ENCODE data around the gene RNF113B.

Gene RNF113B

DNA sequence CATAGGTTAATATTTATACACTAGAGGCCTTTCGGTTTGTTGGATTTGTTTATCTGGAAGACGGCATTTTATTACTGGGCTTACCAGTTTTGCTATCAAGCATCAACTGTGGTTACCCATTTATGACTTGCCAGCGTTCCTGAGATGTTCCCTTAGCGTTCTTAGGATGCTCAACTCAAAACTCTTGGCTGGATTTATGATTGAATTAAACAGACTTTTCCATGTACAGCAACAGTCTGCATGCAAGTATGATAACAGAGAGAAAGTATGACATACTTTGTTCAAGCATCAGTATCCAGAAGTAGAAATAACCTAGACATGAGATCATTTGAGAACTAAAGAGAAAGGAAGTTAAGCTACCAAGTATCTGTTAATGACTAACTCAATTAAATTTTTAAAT, 29.9 kb upstream of the RNF113B start:
- TF ChIP-seq, protein P1, sequence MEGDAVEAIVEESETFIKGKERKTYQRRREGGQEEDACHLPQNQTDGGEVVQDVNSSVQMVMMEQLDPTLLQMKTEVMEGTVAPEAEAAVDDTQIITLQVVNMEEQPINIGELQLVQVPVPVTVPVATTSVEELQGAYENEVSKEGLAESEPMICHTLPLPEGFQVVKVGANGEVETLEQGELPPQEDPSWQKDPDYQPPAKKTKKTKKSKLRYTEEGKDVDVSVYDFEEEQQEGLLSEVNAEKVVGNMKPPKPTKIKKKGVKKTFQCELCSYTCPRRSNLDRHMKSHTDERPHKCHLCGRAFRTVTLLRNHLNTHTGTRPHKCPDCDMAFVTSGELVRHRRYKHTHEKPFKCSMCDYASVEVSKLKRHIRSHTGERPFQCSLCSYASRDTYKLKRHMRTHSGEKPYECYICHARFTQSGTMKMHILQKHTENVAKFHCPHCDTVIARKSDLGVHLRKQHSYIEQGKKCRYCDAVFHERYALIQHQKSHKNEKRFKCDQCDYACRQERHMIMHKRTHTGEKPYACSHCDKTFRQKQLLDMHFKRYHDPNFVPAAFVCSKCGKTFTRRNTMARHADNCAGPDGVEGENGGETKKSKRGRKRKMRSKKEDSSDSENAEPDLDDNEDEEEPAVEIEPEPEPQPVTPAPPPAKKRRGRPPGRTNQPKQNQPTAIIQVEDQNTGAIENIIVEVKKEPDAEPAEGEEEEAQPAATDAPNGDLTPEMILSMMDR (conservative IDR thresholded peaks at IDR 0.05; ENCODE audit: low read length): no peak
- peak; percentile 99 for DNase-seq (ENCODE audit: low read depth)
- H3K4me3 ChIP-seq (ENCODE audit: low read length): no peak overlapping the region

DNA sequence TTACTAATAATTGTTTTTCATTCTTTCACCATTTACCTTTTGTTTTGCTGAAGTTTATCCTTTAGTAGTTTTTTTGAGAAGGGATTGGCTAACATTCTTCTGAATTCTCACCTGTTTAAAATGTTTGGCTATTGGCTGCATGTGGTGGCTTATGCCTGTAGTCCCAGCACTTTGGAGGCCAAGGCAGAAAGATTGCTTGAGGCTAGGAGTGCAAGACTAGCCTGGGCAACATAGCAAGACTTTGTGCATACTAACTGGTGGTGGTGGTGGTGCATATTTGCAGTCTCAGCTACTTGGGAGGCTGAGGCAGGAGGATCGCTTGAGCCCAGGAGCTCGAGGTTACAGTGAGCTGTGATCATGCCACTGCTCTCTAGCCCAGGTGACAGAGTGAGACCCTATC, 27.5 kb upstream of the RNF113B start:
- no peak for DNase-seq (ENCODE audit: low read depth)
- TF ChIP-seq, protein P1 (conservative IDR thresholded peaks at IDR 0.05; ENCODE audit: low read length): no peak
- H3K4me3 ChIP-seq (ENCODE audit: low read length): no peak overlapping the region

DNA sequence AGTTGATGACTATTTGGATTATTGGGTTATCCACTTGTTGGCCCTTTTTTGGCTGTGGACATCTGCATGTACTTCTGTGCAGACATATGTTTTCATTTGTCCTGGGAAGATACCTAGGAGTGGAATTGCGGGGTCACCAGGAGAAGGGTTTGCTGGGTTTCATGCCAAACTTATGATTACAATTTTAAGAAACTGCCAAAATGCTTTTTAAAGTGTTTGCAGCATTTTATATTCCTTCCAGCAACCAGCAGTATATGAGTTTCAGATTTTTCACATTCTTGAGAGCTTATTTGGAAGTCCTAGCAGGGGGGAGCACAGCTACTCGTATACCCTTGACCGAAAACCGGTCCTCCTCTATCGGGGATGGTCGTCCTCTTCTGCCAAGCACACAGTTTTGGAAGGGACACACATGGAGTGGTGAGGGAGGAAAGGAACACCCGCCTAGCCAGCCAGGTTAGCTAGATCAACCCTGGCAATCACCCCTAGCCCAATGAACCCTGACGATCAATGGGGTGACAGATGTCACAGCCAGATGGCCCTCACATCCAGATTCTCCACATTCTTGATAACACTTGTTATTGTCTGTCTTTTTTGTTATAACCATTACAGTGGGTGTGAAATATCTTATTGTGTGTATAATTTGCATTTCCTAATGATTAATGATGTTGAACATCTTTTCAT, 26.7 kb upstream of the RNF113B start:
- H3K4me3 ChIP-seq (ENCODE audit: low read length): no peak overlapping the region
- peak; percentile 93 for DNase-seq (ENCODE audit: low read depth)
- TF ChIP-seq, protein P1 (conservative IDR thresholded peaks at IDR 0.05; ENCODE audit: low read length): peak; percentile 16; the same call in 1 of the 2 replicates

DNA sequence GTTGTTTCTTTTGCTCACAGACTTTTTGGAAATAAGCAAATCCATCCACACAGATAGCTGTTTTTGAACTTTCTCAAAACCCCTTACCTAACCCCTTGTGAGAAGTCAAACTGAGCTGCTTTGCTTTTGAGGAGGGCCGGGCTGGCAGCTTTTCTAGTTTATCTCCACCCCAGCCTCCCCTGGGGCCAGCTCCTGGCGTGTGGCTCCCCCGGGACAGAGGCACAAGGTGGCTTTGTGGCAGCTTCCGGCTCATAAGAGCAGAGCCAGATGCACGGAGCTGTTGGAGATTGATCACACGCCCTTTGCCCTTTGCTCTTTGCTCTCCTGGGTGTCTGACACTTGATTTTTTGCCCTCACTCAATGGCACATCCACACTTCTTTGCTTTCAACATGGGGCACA, 24.9 kb upstream of the RNF113B start:
- no peak overlapping the region for H3K4me3 ChIP-seq (ENCODE audit: low read length)
- TF ChIP-seq, protein P1 (conservative IDR thresholded peaks at IDR 0.05; ENCODE audit: low read length): no peak
- no peak for DNase-seq (ENCODE audit: low read depth)

DNA sequence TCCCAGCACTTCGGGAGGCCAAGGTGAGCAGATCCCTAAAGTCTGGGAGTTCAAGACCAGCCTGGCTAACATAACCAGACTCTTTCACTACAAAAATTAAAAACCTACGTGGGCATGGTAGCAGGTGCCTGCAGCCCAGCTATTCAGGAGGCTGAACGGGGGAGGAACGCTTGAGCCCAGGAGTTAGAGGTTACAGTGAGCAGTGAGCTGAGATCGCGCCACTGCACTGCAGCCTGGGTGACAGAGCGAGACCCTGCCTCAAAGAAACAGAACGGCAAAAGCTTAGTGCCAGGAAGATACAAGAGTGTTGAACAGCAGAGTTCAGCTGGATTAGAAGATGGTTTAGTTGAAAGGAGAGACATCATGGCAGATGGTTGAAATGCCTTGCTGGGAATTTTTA, 24.1 kb upstream of the RNF113B start:
- no peak overlapping the region for H3K4me3 ChIP-seq (ENCODE audit: low read length)
- no peak for DNase-seq (ENCODE audit: low read depth)
- TF ChIP-seq, protein P1 (conservative IDR thresholded peaks at IDR 0.05; ENCODE audit: low read length): no peak

DNA sequence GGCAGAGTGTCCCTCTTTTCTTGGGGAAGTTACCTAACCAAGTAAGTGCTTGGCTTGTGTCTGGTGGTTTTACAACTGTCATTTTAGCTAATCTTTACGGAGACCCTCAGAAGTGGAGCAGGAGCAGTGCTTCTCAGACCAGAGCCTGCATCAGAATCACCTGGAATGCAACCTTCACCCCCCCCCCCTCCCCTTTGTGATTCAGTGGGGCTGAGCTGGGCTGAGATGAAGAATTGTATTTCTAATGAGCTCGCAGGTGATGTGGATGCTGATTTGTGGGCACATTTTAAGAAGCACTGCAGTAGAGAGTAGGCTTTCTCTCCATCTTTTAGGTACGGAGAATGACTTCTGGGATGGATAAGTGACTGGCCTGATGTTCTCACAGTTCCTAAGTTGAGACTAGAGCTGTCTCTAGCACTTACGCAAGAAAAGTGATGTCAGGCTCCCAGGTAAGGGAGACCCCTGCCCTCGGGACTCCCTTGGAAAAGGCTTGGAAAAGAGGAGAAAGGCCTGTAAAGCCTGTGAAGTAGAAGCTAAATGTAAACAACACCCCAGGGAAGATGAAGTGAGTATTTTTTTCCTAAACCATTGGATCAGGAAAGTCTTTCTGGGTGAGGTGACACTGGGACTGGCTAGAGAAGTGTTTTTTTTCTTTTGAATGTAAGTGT, 23.3 kb upstream of the RNF113B start:
- no peak overlapping the region for H3K4me3 ChIP-seq (ENCODE audit: low read length)

More for the DNA sequence above, 23.3 kb upstream of the RNF113B start:
- no peak for DNase-seq (ENCODE audit: low read depth)
- TF ChIP-seq, protein P1 (conservative IDR thresholded peaks at IDR 0.05; ENCODE audit: low read length): no peak

All from AG10803 (cell line).